Posterior vena cava (tissue), 2 donors: ENCODE measurements around the gene SCGB1C1. TPM values are rescaled to one million over a fixed set of nuclear protein-coding genes. Genes with fewer than 3 reads are reported as not detected.
"Not testable (repeated sequence)": the region's sequence is repeated elsewhere in the genome, so short reads cannot be mapped to it uniquely, and the experiment has no call there.

Source experiments
- DNase-seq: peaks from one replicate; pipeline ENCODE4 v3.0.0-alpha.2; 2020; ENCODE audit warnings: low spot score
- intact Hi-C, 2 donors: fragments of 100-400 bp; cut with DNase I; formaldehyde crosslinking; loops; one replicate each; pipeline versions ENCODE4 v1.14.1 to v1.14.2; 2022 to 2023
- total RNA-seq, 2 donors: library from RNA; stranded (reverse); fragmentation: NEBNext Ultra II Directional; extraction: Animal tissue kit (Norgen Biotek cat#: 25700); gene quantifications; one replicate each; pipeline ENCODE4 v1.2.1, GENCODE V29; 2021
- donor health status: DM: yes; HTN: yes; CAD: no.
- donor health status: DM: yes; HTN: yes; CAD: no.

SCGB1C1 gene
- total RNA-seq, 2 donors from 2014 or later = not detected

- DNase-seq = no peak
- intact Hi-C loops = loop anchor here in 1 of 2 donors (5.0 kb wide), 1 partner anchor 52 kb away; the partner anchor contains the start of gene PGGHG
These were observed 42.7 kb downstream of the SCGB1C1 start for GRCh38 chr11:235609-235996.

- DNase-seq = peak; percentile 95
- intact Hi-C loops = loop anchor here in 1 of 2 donors (5.0 kb wide), 1 partner anchor 51 kb away; the partner anchor contains the start of gene PGGHG
These were observed 43.3 kb downstream of the SCGB1C1 start, which contains the start of gene SIRT3 for GRCh38 chr11:235997-236773. Gene SIRT3 (minus strand): TSS chr11:236342. CDS start chr11:236328, 14 bp downstream.

- peak; percentile 97 for DNase-seq
- intact Hi-C loops = loop anchor here in 1 of 2 donors (5.0 kb wide), 1 partner anchor 50 kb away; the partner anchor contains the start of gene PGGHG
These were observed 44.2 kb downstream of the SCGB1C1 start, which contains the start of gene PSMD13 for GRCh38 chr11:236774-237767. Gene PSMD13 (plus strand): TSS chr11:236976. CDS start chr11:237050, 74 bp downstream.

- not testable (repeated sequence) for DNase-seq
- intact Hi-C loops = loop anchor here in 1 of 2 donors (5.0 kb wide), 1 partner anchor 49 kb away; the partner anchor contains the start of gene PGGHG
These were observed 45.5 kb downstream of the SCGB1C1 start for GRCh38 chr11:238346-238745.

DNA sequence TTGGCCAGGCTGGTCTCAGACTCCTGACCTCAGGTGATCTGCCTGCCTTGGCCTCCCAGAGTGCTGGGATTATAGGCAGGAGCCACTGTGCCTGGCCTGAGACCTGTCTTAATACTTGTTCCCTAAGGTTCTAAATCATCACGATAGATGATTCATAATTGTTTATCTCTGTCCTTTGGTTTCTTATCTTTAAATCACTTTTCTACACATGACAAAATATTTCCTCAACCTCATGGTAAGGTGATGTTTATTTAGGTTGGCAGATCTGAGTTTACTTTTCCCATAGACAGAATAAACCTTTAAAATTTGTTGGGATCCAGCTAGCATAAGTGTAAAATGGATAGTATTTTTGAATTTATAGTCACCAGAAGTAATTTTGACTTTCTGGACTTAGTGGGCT lies 47.4 kb downstream of the SCGB1C1 start:
- DNase-seq = no peak
- intact Hi-C loops = no loop called here

DNA sequence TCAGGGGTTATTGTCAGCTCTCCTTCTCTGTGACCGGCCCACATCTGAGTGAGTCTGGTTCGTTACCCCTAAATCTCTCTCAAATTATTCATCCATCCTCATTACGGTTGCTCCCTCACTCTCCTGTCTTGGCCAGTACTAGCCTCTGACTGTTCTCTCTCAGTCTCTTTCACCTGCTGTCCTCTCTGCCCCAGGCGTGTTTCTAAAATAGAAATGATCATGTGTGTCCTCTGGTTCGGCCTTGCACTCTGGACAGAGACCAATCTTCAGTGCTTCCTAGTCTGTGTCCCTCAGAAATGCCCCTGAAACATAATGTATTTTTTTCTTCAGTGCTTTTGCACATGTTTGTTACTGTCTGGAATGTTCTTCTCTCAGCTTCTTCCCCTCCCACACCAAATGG lies 48.8 kb downstream of the SCGB1C1 start:
- no peak for DNase-seq
- intact Hi-C loops = no loop called here

Other genes starting within 250 kb of the SCGB1C1 start
- 10 to 100 TPM; 37.5 to 39.1 TPM for gene BET1L, start 14.3 kb downstream of the SCGB1C1 start, total RNA-seq
- 10 to 100 TPM; 73.8 to 87.5 TPM for gene RIC8A, start 14.6 kb downstream of the SCGB1C1 start, total RNA-seq
- gene SIRT3, start 43.3 kb downstream of the SCGB1C1 start, total RNA-seq = 10 to 100 TPM in 1 of 2 donors, 1 to 10 TPM in 1; 9.1 to 13.3 TPM
- 10 to 100 TPM; 83.2 to 89.6 TPM for gene PSMD13, start 43.9 kb downstream of the SCGB1C1 start, total RNA-seq
- under 1 TPM; 0.38 to 0.42 TPM for gene NLRP6, start 85.3 kb downstream of the SCGB1C1 start, total RNA-seq
- 10 to 100 TPM; 18.8 to 20.7 TPM for gene PGGHG, start 96.0 kb downstream of the SCGB1C1 start, total RNA-seq
- not detected for gene IFITM5, start 106.4 kb downstream of the SCGB1C1 start, total RNA-seq
- 100 to 1,000 TPM; 647 to 724 TPM for gene IFITM2, start 114.7 kb downstream of the SCGB1C1 start, total RNA-seq
- gene IFITM1, start 121.0 kb downstream of the SCGB1C1 start, total RNA-seq = 100 to 1,000 TPM; 205 to 275 TPM
- gene IFITM3, start 127.8 kb downstream of the SCGB1C1 start, total RNA-seq = 1,000 to 10,000 TPM; 1,080 to 1,276 TPM
- gene B4GALNT4, start 176.4 kb downstream of the SCGB1C1 start, total RNA-seq = 1 to 10 TPM in 1 of 2 donors, under 1 TPM in 1; 0.52 to 1.8 TPM
- gene PKP3, start 201.1 kb downstream of the SCGB1C1 start, total RNA-seq = under 1 TPM in 1 of 2 donors, not detected in 1; 0.10 TPM
- gene SIGIRR, start 221.9 kb downstream of the SCGB1C1 start, total RNA-seq = 10 to 100 TPM; 30.7 to 45.2 TPM
- under 1 TPM; 0.57 to 0.93 TPM for gene ANO9, start 248.9 kb downstream of the SCGB1C1 start, total RNA-seq